ENCODE data around the gene CCDC15. TPM values are rescaled to one million over a fixed set of nuclear protein-coding genes. Genes with fewer than 3 reads are reported as not detected.

The CCDC15 gene
- total RNA-seq, 2 experiments from 2014 or later: 4.3 to 4.5 TPM

DNA sequence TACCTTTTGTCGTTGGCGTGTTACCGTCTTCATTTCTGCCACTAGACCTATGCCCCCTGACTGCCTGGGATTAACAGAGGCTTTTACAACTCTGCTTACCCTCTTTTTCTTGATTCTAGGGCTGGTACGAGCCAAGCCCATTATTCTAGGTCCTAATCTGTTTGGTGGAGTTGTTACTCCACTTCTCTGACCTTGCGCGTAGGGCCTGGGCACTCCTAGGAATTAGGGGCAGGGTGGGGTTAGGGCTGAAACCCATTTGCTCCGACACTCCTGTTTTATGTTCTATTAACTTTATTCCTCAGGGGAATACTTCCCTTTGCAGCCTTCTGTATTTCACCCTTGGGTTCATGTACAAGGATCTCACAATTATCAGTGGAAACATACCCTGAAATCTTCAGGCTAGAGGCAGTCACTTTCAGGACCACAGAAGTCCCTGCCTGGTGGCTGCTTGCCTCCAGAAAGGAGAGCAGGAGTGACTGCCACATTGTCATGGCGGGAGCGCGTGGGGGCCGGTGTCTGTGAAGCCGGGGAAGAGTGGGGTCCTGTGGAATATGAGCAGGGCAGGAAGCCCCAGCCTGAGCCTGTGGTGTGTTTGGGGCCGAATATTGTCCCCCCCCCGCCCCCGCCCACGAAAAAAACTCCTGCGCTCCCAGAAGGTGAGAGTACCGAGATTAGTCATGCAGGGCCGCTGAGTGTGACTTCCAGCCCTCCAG is 108.4 kb downstream of the CCDC15 start:
- Mint-ChIP-seq H3K9me3 (no peaks in the 10 kb centered on the region), H3K4me3 (peak overlapping the region; percentile 76), H3K4me1 (peaks cover 12% of the 10 kb centered on the region), H3K27ac (no peak overlapping the region), H3K27me3 (peaks cover 53% of the 10 kb centered on the region), H3K36me3 (no peaks in the 10 kb centered on the region)
- DNase-seq: no peak

DNA sequence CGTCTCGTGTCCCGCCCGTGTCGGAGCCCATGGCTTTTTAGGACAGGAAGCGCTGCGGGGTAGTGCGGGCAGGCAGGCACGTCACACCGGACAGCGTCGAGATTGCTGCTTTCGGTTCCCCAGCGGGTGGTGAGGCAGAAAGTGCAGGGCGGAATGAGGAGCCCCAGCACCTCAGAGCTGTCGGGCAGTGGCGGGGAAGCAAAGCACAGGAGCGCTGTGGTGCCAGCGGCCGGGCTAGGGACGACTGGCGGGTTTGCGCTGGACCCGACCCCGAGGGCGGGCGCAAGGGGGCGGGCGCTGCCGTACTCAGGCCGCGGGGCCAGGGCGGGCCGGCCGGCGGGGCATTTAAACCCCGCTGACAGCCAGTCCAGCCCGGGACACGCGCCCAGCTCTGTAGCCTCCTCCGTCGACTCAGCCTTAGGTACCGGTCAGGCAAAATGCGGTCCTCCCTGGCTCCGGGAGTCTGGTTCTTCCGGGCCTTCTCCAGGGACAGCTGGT is 109.0 kb downstream of the CCDC15 start, which contains the start of gene SLC37A2:
Gene SLC37A2 (plus strand): TSS at position 375 of the 498 bp plus-strand sequence. CDS start 63 bp downstream, at position 438.
- Mint-ChIP-seq H3K36me3 (no peaks in the 10 kb centered on the region), H3K9me3 (no peaks in the 10 kb centered on the region), H3K27me3 (peaks cover 57% of the 10 kb centered on the region), H3K27ac (no peak within 1 kb of the TSS), H3K4me1 (peaks cover 12% of the 10 kb centered on the region), H3K4me3 (peak within 1 kb of the TSS; percentile 76)
- peak; percentile 60 for DNase-seq

DNA sequence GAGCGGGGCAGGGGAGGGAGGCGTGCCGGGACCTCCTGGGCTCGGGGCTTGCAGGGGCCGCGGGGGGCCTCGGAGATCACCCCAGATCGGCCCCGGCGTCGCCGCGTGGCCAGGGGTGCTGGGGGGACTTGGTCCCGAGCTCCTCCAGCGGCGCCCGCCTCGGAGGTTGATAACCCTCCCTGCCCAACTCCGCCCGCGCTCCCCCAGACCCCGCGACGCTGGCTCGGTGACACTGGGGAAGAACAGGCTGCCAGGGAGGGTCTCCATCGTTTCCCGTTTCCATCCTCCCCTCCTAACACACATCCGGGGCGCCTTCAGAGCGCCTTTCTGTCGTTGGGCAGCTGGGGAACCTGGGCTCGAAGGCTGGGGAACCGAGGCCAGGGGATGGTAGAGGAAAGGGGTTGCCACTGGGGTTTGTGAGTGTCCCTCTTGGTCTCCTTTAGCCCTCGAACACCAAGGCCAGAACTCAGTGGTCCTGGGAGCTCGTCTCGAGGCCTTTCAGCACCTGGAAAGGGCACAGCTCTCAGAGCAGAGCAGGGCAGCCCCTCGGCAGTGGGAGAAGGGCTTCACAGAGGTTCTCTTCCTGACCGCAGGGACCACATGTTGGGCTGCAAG is 109.5 kb downstream of the CCDC15 start:
- peaks cover 12% of the 10 kb centered on the region for H3K4me1 Mint-ChIP-seq
- no peaks in the 10 kb centered on the region for H3K36me3 Mint-ChIP-seq
- H3K27me3 Mint-ChIP-seq: peaks cover 61% of the 10 kb centered on the region
- H3K27ac Mint-ChIP-seq: no peak overlapping the region
- no peak for DNase-seq
- H3K4me3 Mint-ChIP-seq: peak overlapping the region; percentile 29
- no peaks in the 10 kb centered on the region for H3K9me3 Mint-ChIP-seq

DNA sequence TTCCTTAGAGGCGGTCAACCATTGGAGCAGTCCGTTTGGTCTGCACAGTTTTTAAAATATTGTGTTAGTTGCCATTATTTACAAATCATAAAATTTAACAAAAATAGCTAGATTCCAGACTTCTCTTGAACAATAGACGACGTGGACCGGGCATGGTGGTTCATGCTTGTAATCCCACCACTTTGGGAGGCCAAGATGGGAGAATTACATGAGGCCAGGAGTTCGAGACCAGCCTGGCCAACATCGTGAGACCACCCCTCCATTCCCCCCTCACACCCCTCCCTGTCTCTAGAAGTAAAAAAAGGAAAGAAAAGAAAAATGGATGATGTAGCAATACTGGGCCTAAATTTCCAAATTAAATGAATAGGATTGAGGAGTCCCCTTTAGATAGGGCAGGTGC is 110.1 kb downstream of the CCDC15 start:
- no peaks in the 10 kb centered on the region for H3K36me3 Mint-ChIP-seq
- peaks cover 12% of the 10 kb centered on the region for H3K4me1 Mint-ChIP-seq
- peak overlapping the region; percentile 29 for H3K4me3 Mint-ChIP-seq
- no peak for DNase-seq
- H3K27me3 Mint-ChIP-seq: peaks cover 61% of the 10 kb centered on the region
- H3K9me3 Mint-ChIP-seq: no peaks in the 10 kb centered on the region
- H3K27ac Mint-ChIP-seq: no peak overlapping the region

DNA sequence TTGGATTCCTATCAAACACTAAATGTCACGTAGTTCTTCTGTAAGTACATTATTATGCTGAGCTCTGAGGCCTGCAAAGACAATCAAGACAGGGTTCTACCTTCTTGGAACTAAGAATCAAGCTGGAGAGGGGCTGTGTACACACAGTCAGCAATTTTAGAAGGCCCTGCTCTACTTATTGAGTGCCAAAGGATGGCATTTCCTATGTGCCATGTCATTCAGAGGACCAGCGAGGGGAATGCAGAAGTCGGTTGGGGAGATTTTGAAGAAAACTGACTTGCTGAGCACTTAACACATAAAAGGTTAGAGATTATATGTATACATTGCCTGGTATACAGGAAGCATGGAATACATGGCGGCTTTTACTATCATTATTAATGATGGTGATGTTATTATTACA is 114.4 kb downstream of the CCDC15 start:
- no peaks in the 10 kb centered on the region for H3K9me3 Mint-ChIP-seq
- DNase-seq: no peak
- no peak overlapping the region for H3K27ac Mint-ChIP-seq
- peaks cover 50% of the 10 kb centered on the region for H3K27me3 Mint-ChIP-seq
- H3K4me3 Mint-ChIP-seq: no peak overlapping the region
- peaks cover 15% of the 10 kb centered on the region for H3K4me1 Mint-ChIP-seq
- no peaks in the 10 kb centered on the region for H3K36me3 Mint-ChIP-seq

DNA sequence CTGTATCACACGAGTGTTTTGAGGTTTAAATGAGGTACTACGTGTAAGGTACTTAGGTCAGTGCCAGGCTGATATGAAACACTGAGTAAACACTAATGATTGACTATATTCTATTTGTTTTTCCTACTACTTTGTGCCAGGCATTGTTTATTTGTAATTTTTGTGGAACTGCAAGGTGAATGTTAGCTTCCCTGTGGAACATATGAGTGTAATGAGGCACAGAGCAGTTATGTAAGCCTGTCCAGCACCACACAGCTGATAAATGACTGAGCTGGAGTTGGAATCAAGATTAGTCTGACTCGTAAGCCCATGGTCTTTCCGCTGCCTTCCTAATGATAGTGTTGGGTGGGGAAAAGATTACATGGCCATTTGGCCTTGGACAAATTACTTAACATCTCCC is 115.0 kb downstream of the CCDC15 start:
- DNase-seq: no peak

DNA sequence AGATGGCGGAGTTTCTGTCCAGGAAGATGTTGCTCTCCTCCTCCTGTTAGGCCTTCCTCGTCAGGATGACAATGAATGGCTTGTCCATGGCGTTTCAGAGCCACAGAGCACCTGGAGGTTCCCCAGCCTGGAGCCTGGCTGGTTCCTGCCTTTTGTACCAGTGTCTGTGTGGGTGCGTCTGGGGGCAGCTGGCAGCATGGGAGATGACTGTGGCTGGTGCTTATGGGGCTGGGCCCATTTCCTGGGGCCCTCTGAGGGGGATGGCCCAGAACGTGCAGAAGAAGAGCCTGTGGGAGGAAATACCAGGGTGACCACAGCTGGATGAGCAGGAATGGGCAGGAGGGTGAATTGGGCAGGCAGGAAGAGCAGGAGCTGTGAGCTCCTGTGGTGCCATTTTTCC is 115.8 kb downstream of the CCDC15 start:
- H3K36me3 Mint-ChIP-seq: no peaks in the 10 kb centered on the region
- DNase-seq: no peak
- H3K27me3 Mint-ChIP-seq: peaks cover 37% of the 10 kb centered on the region
- no peaks in the 10 kb centered on the region for H3K9me3 Mint-ChIP-seq
- H3K4me3 Mint-ChIP-seq: no peak overlapping the region
- no peak overlapping the region for H3K27ac Mint-ChIP-seq
- H3K4me1 Mint-ChIP-seq: peaks cover 13% of the 10 kb centered on the region

More for the DNA sequence above, 115.0 kb downstream of the CCDC15 start:
- Mint-ChIP-seq H3K36me3 (no peaks in the 10 kb centered on the region), H3K27ac (no peak overlapping the region), H3K4me1 (peaks cover 13% of the 10 kb centered on the region), H3K9me3 (no peaks in the 10 kb centered on the region), H3K4me3 (no peak overlapping the region), H3K27me3 (peaks cover 45% of the 10 kb centered on the region)

DNA sequence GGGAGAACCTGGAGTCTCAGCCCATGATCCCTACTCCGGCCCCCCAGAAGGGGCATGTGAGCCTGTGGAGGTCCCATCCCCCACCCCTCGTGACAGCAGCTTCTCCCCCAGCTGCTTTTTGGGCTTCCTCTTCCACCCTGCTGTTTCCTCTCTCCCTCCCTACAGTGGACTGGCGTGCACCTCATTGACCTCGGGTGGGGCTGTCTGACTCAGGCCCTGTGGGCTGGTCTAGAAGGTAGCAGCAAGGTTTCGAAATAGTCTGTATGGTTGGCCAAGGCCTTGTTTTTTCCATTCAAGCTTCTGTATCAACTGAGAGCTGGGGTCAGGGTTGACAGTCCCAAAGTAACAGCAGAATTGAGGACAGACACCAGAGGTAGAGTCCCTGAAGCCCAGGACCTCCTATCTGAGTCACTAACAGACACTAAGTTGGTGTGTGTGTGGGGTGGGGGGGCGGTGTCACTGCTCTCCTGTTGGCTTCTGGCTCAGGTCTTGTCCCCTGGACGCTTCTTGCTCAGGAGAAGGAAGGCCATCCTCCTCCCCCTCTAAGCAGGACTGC is 116.8 kb downstream of the CCDC15 start:
- DNase-seq: peak; percentile 26
- Mint-ChIP-seq H3K36me3 (no peaks in the 10 kb centered on the region), H3K27ac (no peak overlapping the region), H3K4me1 (peaks cover 13% of the 10 kb centered on the region), H3K27me3 (peaks cover 27% of the 10 kb centered on the region), H3K4me3 (no peak overlapping the region), H3K9me3 (no peaks in the 10 kb centered on the region)

DNA sequence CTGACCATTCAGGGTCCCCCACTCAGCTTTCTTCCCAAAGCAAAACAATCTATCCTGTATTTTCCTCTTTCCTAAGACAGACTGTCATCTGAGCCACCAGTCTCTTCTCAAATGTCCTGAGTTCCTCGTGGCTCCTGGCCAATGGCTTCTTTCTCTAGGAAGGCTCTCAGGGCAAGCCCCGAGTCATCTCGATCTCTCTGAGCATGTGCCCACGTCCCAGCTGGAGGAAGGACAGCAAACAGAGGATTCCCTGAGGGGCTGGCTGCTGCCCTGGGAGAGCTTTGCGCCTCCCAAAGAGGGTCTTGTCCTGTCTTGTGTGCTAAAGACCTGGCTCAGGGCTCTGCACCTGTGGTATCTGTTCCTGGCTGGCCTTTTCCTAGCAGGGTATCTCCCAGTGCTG is 117.4 kb downstream of the CCDC15 start:
- H3K4me3 Mint-ChIP-seq: no peak overlapping the region

DNA sequence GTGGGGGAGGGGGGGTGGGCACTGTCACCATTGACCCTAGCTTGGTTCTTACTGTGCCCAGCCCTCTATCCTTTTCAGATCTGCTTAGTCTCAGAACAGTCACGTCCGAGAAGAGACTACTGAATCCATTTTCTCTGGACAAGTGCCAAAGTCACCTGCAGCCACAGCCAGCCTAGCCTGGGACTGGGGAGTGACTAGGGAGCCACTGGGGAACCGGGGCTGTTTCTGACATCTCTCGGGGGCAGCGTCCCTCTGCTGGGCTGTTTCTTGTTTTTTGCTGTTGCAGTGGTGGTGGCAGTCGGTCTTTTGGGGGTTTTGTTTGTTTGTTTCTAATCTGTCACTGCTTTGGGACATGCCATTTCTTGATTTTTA is 117.8 kb downstream of the CCDC15 start:
- Mint-ChIP-seq H3K27me3 (peaks cover 22% of the 10 kb centered on the region), H3K4me1 (peaks cover 13% of the 10 kb centered on the region), H3K27ac (no peak overlapping the region), H3K4me3 (no peak overlapping the region), H3K9me3 (no peaks in the 10 kb centered on the region), H3K36me3 (no peaks in the 10 kb centered on the region)
- no peak for DNase-seq

More for the DNA sequence above, 117.4 kb downstream of the CCDC15 start:
- H3K27ac Mint-ChIP-seq: no peak overlapping the region
- peaks cover 13% of the 10 kb centered on the region for H3K4me1 Mint-ChIP-seq
- no peaks in the 10 kb centered on the region for H3K9me3 Mint-ChIP-seq
- no peak for DNase-seq
- H3K27me3 Mint-ChIP-seq: peaks cover 22% of the 10 kb centered on the region
- H3K36me3 Mint-ChIP-seq: no peaks in the 10 kb centered on the region

DNA sequence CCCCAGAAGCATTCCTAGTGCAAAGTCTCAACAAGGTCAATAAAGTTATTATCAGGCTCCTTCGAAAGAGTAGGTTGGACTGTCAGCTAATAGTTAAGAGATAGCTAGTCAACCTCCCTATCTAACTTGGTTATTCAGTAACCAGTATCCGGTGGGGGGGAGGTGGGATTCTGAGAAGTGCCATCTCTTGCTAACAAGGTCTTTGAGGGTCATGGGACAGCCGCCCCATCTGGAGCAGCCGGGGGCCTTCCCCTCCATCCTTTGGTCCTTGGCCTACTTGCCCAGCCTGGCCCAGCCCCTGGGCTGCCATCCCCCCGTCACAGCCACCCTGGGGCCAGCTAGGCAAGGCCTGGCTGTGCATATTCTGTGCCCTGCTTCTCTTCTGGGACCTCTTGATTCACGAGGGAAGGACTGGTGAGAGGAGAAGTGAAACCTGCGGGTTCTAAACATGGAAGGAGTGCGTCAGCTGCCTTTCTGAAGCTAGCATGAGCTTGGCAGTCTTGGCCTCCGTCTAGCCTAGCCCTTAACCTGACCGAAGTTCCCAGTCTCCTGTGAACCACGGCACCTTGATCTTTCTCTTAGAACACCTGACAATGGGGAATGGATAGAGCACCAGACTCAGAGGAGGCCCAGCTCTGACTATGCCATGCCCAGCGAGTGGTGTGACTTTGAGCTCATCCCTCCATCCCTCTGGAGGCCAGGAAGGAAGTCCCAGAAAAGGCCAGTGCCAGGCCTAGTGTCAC is 118.4 kb downstream of the CCDC15 start:
- no peak overlapping the region for H3K4me3 Mint-ChIP-seq
- peaks cover 13% of the 10 kb centered on the region for H3K4me1 Mint-ChIP-seq
- H3K9me3 Mint-ChIP-seq: no peaks in the 10 kb centered on the region
- no peak overlapping the region for H3K27ac Mint-ChIP-seq
- no peak for DNase-seq
- no peaks in the 10 kb centered on the region for H3K36me3 Mint-ChIP-seq
- H3K27me3 Mint-ChIP-seq: peaks cover 18% of the 10 kb centered on the region

DNA sequence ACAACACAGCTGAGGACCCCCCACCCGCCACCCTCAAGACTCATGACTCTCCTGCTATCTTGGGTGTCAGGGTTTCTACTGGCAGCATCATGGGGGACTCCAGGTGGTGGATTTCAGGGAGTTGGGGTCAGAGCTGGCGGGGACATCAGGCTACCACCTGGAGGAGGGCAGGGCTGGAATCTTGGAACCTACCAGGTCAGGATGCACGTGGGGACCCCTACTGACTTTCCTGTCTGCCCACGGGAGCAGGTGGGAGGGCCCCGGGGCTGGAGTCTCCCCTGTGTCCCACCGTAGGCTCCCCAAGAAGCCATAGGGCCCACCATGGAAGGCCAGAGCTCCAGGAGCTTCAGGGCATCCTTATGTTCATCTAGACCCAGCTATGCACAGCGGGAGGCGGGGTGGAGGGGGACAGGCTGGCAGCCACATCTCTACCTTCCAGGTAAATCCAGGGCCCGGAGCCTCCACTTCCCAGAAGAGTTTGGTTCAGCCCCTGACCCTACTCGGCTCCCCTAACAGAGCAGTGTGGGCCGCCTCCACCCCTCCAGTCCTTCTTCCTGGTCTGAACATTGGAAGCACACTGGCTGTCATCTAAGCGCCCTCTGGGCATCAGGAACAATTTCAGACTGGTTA is 119.1 kb downstream of the CCDC15 start:
- Mint-ChIP-seq H3K9me3 (no peaks in the 10 kb centered on the region), H3K27ac (no peak overlapping the region), H3K36me3 (no peaks in the 10 kb centered on the region), H3K4me1 (peaks cover 13% of the 10 kb centered on the region), H3K4me3 (no peak overlapping the region), H3K27me3 (peaks cover 14% of the 10 kb centered on the region)
- no peak for DNase-seq

DNA sequence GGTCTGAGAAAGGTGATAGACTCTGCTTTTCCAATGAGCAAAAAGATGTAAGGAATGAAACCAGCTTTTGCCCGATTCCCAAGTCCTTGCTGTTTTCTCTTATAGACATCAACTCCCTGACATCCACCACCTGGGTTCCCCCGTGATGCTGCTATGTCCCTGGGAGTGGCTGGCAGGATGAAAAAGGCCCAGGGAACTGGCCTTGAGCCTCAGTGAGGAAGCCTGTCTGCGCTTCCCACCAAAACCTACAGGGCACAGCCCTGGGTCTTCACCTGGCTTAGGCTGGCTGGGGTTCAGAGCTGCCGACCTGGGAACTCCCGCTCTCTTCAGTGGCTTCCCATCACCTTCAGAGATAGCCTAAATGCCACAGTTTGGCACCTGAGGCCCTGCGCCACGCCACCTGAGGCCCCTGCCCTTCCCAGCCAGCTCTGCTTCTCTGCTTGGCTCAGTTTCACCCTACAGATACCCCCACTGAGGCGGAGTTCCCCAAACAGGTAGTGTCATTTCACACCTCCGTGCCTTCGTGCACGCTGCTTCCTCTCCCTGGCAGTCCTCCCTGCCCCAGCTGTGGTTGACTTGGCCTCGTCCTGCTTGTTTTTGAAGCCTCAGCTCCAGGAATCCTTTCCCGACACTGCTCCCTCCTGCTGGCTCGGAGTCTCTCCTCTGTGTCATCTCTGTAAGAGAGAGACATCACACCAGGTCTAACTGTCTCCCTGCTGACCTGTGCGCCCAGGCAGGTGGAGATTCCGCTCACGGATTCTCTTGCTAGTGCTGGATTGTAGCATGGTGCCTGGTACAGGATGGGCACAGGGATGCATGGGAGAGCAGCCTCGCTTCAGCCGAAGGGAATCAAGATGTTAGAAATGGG is 119.8 kb downstream of the CCDC15 start:
- no peak for DNase-seq
- H3K36me3 Mint-ChIP-seq: no peaks in the 10 kb centered on the region
- H3K9me3 Mint-ChIP-seq: no peaks in the 10 kb centered on the region
- H3K27me3 Mint-ChIP-seq: peaks cover 10% of the 10 kb centered on the region
- no peak overlapping the region for H3K27ac Mint-ChIP-seq
- H3K4me1 Mint-ChIP-seq: peaks cover 13% of the 10 kb centered on the region
- H3K4me3 Mint-ChIP-seq: no peak overlapping the region
